K562 (cell line): Measurements from ENCODE around the gene GSS. TPM values are rescaled to one million over a fixed set of nuclear protein-coding genes. Genes with fewer than 3 reads are reported as not detected.
A peak's percentile ranks its signal among the peaks of the same experiment; 100 is the strongest.

ENCODE experiments used
- HMG20A ChIP-seq: fragments of 450-650 bp; formaldehyde crosslinking; conservative IDR thresholded peaks from 2 replicates; pipeline ENCODE4 v1.4.0; 2020; ENCODE audit warnings: mild to moderate bottlenecking, mixed read lengths
- IRF2 ChIP-seq: sonication (generic); formaldehyde crosslinking; IDR thresholded peaks from 2 replicates; pipeline ENCODE4 v1.8.1; 2022; ENCODE audit warnings: mild to moderate bottlenecking, missing genetic modification reagents
- KDM5B ChIP-seq: fragments of 200-600 bp; sonication (generic); IDR thresholded peaks from 2 replicates; pipeline ENCODE4 v1.6.1; 2012; ENCODE audit warnings: low read depth, mild to moderate bottlenecking, moderate library complexity, low read length, control low read depth, inconsistent platforms; ENCODE audit not compliant: insufficient replicate concordance
- KHSRP ChIP-seq: fragments of 450-650 bp; IDR thresholded peaks from 2 replicates; pipeline ENCODE4 v1.6.1; 2017
- KLF10 ChIP-seq: fragments of 250-450 bp; sonication (Bioruptor Pico); IDR thresholded peaks from 2 replicates; pipeline ENCODE4 v1.6.1; 2021; ENCODE audit warnings: matching md5 sums
- NONO ChIP-seq, 2 experiments: fragments of 200-400 bp in 1 of 2; fragments of 450-650 bp in 1 of 2; formaldehyde crosslinking in 1 of 2; IDR thresholded peaks; 2 replicates each; pipeline ENCODE4 v1.6.1; 2017; ENCODE audit warnings: low read depth in 2 of 2, mild to moderate bottlenecking in 2 of 2, moderate library complexity in 2 of 2, low read length in 1 of 2
- PML ChIP-seq: IDR thresholded peaks from 2 replicates; pipeline ENCODE4 v1.6.1; 2012; ENCODE audit warnings: low read length, inconsistent platforms
- POLR2AphosphoS5 ChIP-seq: IDR thresholded peaks from 2 replicates; pipeline ENCODE4 v1.6.1; 2011; ENCODE audit warnings: mild to moderate bottlenecking, low read depth, low read length, moderate library complexity; ENCODE audit not compliant: control insufficient read depth, insufficient read depth
- POLR3A ChIP-seq: IDR thresholded peaks from 2 replicates; pipeline ENCODE4 v1.6.1; 2011; ENCODE audit warnings: borderline replicate concordance, mild to moderate bottlenecking, moderate library complexity; ENCODE audit not compliant: insufficient read length, insufficient read depth; ENCODE audit errors: extremely low read depth
- RBM15 ChIP-seq: fragments of 200-400 bp; formaldehyde crosslinking; IDR thresholded peaks from 2 replicates; pipeline ENCODE4 v1.6.1; 2018; ENCODE audit warnings: mild to moderate bottlenecking, low read length, moderate library complexity; ENCODE audit not compliant: insufficient read depth
- SAFB2 ChIP-seq: fragments of 200-400 bp; formaldehyde crosslinking; IDR thresholded peaks from 2 replicates; pipeline ENCODE4 v1.6.1; 2018; ENCODE audit warnings: borderline replicate concordance, low read length, low read depth, moderate library complexity; ENCODE audit not compliant: severe bottlenecking
- TCFL5 ChIP-seq: fragments of 250-450 bp; sonication (Bioruptor Pico); conservative IDR thresholded peaks from 2 replicates; pipeline ENCODE4 v1.6.1; 2021; ENCODE audit warnings: mild to moderate bottlenecking, moderate library complexity, matching md5 sums
- TEAD1 ChIP-seq, 2 experiments: fragments of 450-650 bp in 1 of 2; sonication (generic) in 1 of 2; formaldehyde crosslinking; IDR thresholded peaks; 2 replicates each; pipeline versions ENCODE4 v1.4.0 to v1.8.0; 2020 to 2022; ENCODE audit warnings: mild to moderate bottlenecking in 2 of 2, missing genetic modification reagents in 1 of 2
- ZNF146 ChIP-seq: IDR thresholded peaks from one replicate; pipeline ENCODE4 v1.6.1; 2018; ENCODE audit warnings: missing compliant biosample characterization; ENCODE audit not compliant: unreplicated experiment
- ZNF766 ChIP-seq: fragments of 200-800 bp; sonication (Bioruptor generic); conservative IDR thresholded peaks from 2 replicates; pipeline ENCODE4 v1.6.1; 2016; ENCODE audit warnings: missing genetic modification characterization, missing compliant biosample characterization
- polyA plus RNA-seq, 8 experiments: library from polyadenylated mRNA; depleted of rRNA in 4 of 8; stranded (reverse) in 5 of 8; unstranded in 3 of 8; fragments of >200 nt; fragmentation: Nextera tagmentation in 2 of 8; fragmentation: Illumina TruSeq in 1 of 8; extraction: Ambion mirVana in 2 of 8; extraction: Trizol in 1 of 8; gene quantifications; 2 replicates each; pipeline versions ENCODE4 v1.2.1 to v1.2.3, GENCODE V29; 2011 to 2014; ENCODE audit warnings: inconsistent platforms in 1 of 8, missing spikeins in 1 of 8
- total RNA-seq, 7 experiments: library from RNA; depleted of rRNA in 6 of 7; stranded (reverse); fragments of >200 nt in 6 of 7; fragmentation: Illumina TruSeq in 2 of 7; extraction: Trizol in 2 of 7; gene quantifications; 2 replicates each; pipeline versions ENCODE4 v1.2.1 to v1.2.3, GENCODE V29; 2011 to 2021; ENCODE audit warnings: low replicate concordance in 1 of 7
- TF ChIP-seq, protein P1 (sequence below), 2 experiments: fragments of 450-650 bp in 1 of 2; sonication (generic) in 1 of 2; formaldehyde crosslinking in 1 of 2; IDR thresholded peaks; 2 replicates each; pipeline versions ENCODE4 v1.7.1 to v1.9.0; 2016 to 2022; ENCODE audit warnings: inconsistent platforms in 1 of 2, mild to moderate bottlenecking in 1 of 2, missing genetic modification reagents in 1 of 2
- TF ChIP-seq, protein P2 (sequence below): sonication (generic); formaldehyde crosslinking; IDR thresholded peaks from 2 replicates; pipeline ENCODE4 v1.8.1; 2022; ENCODE audit warnings: missing genetic modification reagents

GSS gene
- total and polyA plus RNA-seq, 9 of the 15 experiments (the other 6 are each of a cell fraction or from before 2014, with no cell fraction given), result 18.4 to 165 (median 89.4) TPM

GRCh38 chr20:34955231-34956040 is at the start of gene GSS, which contains the start of gene MYH7B (continued):
- TF ChIP-seq, protein P1, sequence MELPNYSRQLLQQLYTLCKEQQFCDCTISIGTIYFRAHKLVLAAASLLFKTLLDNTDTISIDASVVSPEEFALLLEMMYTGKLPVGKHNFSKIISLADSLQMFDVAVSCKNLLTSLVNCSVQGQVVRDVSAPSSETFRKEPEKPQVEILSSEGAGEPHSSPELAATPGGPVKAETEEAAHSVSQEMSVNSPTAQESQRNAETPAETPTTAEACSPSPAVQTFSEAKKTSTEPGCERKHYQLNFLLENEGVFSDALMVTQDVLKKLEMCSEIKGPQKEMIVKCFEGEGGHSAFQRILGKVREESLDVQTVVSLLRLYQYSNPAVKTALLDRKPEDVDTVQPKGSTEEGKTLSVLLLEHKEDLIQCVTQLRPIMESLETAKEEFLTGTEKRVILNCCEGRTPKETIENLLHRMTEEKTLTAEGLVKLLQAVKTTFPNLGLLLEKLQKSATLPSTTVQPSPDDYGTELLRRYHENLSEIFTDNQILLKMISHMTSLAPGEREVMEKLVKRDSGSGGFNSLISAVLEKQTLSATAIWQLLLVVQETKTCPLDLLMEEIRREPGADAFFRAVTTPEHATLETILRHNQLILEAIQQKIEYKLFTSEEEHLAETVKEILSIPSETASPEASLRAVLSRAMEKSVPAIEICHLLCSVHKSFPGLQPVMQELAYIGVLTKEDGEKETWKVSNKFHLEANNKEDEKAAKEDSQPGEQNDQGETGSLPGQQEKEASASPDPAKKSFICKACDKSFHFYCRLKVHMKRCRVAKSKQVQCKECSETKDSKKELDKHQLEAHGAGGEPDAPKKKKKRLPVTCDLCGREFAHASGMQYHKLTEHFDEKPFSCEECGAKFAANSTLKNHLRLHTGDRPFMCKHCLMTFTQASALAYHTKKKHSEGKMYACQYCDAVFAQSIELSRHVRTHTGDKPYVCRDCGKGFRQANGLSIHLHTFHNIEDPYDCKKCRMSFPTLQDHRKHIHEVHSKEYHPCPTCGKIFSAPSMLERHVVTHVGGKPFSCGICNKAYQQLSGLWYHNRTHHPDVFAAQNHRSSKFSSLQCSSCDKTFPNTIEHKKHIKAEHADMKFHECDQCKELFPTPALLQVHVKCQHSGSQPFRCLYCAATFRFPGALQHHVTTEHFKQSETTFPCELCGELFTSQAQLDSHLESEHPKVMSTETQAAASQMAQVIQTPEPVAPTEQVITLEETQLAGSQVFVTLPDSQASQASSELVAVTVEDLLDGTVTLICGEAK (IDR thresholded peaks at IDR 0.05), result peak; percentile 37; the same call in 1 of the 2 replicates
- TF ChIP-seq, protein P1 (CRISPR knock-in tag; IDR thresholded peaks at IDR 0.05), result no peak
- TF ChIP-seq POLR3A (no peak), SAFB2 (no peak), KDM5B (peak; percentile 93), HMG20A (CRISPR knock-in tag) (no peak), ZNF146 (CRISPR knock-in tag) (no peak), KLF10 (CRISPR knock-in tag) (no peak), POLR2AphosphoS5 (peak; percentile 88), TCFL5 (no peak), IRF2 (no peak), ZNF766 (CRISPR knock-in tag) (peak; percentile 65), KHSRP (no peak), NONO (IDR thresholded peaks at IDR 0.05; ENCODE audit: low read depth in 2 of 2, low read length in 1 of 2) (peak in 1 of 2 experiments; percentile 30; a peak in 1 of 4 replicates), RBM15 (no peak), PML (peak; percentile 81), TEAD1 (CRISPR knock-in tag; IDR thresholded peaks at IDR 0.05) (peak in 1 of 2 experiments; percentile 84; a peak in 2 of 4 replicates)
- TF ChIP-seq, protein P2, sequence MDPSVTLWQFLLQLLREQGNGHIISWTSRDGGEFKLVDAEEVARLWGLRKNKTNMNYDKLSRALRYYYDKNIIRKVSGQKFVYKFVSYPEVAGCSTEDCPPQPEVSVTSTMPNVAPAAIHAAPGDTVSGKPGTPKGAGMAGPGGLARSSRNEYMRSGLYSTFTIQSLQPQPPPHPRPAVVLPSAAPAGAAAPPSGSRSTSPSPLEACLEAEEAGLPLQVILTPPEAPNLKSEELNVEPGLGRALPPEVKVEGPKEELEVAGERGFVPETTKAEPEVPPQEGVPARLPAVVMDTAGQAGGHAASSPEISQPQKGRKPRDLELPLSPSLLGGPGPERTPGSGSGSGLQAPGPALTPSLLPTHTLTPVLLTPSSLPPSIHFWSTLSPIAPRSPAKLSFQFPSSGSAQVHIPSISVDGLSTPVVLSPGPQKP (CRISPR knock-in tag), result no peak
